Ovary (tissue), 9 donors: ENCODE results near the gene MAML1. TPM values are rescaled to one million over a fixed set of nuclear protein-coding genes. Genes with fewer than 3 reads are reported as not detected.
A peak's percentile ranks its signal among the peaks of the same experiment; 100 is the strongest.

Experiments used
- DNase-seq, 5 donors: peaks; one replicate each; pipeline ENCODE4 v3.0.0-alpha.2; 2019 to 2020
- H3K27ac ChIP-seq, 2 donors: fragments of 200-600 bp; one replicate each; pipeline versions ENCODE4 v1.5.1 to v1.8.0; 2019 to 2022
- H3K27me3 ChIP-seq: fragments of 200-600 bp; one replicate; pipeline ENCODE4 v1.8.0; 2022
- H3K36me3 ChIP-seq: fragments of 200-600 bp; sonication (generic); one replicate; pipeline ENCODE4 v1.5.1; 2019
- H3K4me1 ChIP-seq: one replicate; pipeline ENCODE4 v1.8.1; 2013; ENCODE audit warnings: mild to moderate bottlenecking, moderate library complexity; ENCODE audit not compliant: insufficient read depth
- H3K4me3 ChIP-seq: fragments of 200-600 bp; sonication (generic); one replicate; pipeline ENCODE4 v1.5.1; 2017
- H3K9me3 ChIP-seq, 2 donors: fragments of 200-600 bp in 1 of 2; sonication (generic) in 1 of 2; one replicate each; pipeline versions ENCODE4 v1.5.1 to v1.8.1; 2013 to 2019; ENCODE audit warnings: mild to moderate bottlenecking in 1 of 2, moderate library complexity in 1 of 2
- EP300 ChIP-seq: sonication (generic); formaldehyde crosslinking; IDR thresholded peaks from one replicate; pipeline ENCODE4 v1.6.1; 2017; ENCODE audit warnings: antibody characterized with exemption
- POLR2A ChIP-seq: fragments of 450-650 bp; IDR thresholded peaks from one replicate; pipeline ENCODE4 v1.6.1; 2017; ENCODE audit warnings: antibody characterized with exemption, mild to moderate bottlenecking, moderate library complexity
- WGBS, 3 donors: extraction: QIAGEN DNeasy Blood & Tissue Kit in 1 of 3; methylation state at CpG; one replicate each; pipeline versions ENCODE4 v1.1.5 to v1.1.7; 2013 to 2017; 5-methylcytosine and 5-hydroxymethylcytosine counted together
- intact Hi-C, 4 donors: fragments of 100-400 bp; cut with DNase I; formaldehyde crosslinking; loops; one replicate each; pipeline versions ENCODE4 v1.11.0 to v1.15.1; 2022 to 2023
- polyA plus RNA-seq, 2 donors: library from polyadenylated mRNA; stranded (reverse); fragments of 200-250 nt in 1 of 2; fragments of 350-450 nt in 1 of 2; fragmentation: Illumina TruSeq in 1 of 2; extraction: RNeasy Lipid Tissue Mini Kit (QIAGEN cat#74804) in 1 of 2; gene quantifications; one replicate each; pipeline ENCODE4 v1.2.3, GENCODE V29; 2013 to 2014
- total RNA-seq, 7 donors: library from RNA; depleted of rRNA in 2 of 7; stranded (reverse); fragments of >200 nt in 2 of 7; fragmentation: NEBNext Ultra II Directional in 3 of 7; extraction: Animal tissue kit (Norgen Biotek cat#: 25700) in 3 of 7; gene quantifications; one replicate each; pipeline versions ENCODE4 v1.1.0 to v1.2.4, GENCODE V29; 2016 to 2023
- TF ChIP-seq, protein P1 (sequence below), 3 donors: fragments of 450-650 bp in 2 of 3; fragments of 200-600 bp in 1 of 3; IDR thresholded peaks; one replicate each; pipeline versions ENCODE4 v1.5.1 to v1.8.0; 2016 to 2022; ENCODE audit warnings: antibody characterized with exemption in 3 of 3, mild to moderate bottlenecking in 1 of 3
- donor health status: DM: no; HTN: no; CAD: no; lungs with moderate emphysema.
- donor health status: DM: no; HTN: no; CAD: no.
- donor health status: Bipolar disorder and iron deficiency.
- donor health status: DM: yes; HTN: yes; CAD: no.
- donor health status: DM: no; HTN: no; CAD: no.
- donor health status: DM: yes; HTN: yes; CAD: no.

The MAML1 gene
- total and polyA plus RNA-seq, 9 donors, result 18.4 to 40.1 (median 29.9) TPM

DNA sequence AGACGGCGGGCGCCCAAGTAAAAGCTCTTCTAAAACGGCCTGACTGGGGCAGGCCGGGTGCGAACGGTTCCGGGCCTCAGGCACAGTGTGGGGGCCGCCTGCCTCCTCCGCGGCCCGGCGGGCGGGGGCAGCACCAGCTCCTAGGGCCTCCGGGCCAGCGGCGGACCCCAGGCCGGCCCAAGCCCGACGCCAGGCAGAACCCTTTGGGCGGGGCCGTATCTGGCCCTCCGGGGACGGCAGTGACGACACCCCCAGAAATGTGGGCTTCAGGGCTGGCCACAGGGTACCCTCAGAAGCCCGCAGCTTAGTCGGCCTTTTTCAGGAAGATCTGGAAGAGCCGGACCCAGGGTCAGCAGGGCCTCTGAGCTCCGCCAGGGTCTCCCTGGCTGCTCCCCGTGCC, 65.1 kb downstream of the MAML1 start:
- Histone ChIP-seq H3K4me3 (no peak overlapping the region), H3K4me1 (peaks cover 15% of the 10 kb centered on the region), H3K9me3 (no peaks in the 10 kb centered on the region), H3K27me3 (no peaks in the 10 kb centered on the region), H3K36me3 (no peaks in the 10 kb centered on the region), H3K27ac (no peak overlapping the region)
- peak in 2 of 5 donors; percentile 28 to 42 for DNase-seq
- 91 to 93% (median 93%) methylated on average over 27 to 30 of the region's 30 CpGs for WGBS, 3 donors
- TF ChIP-seq, protein P1, sequence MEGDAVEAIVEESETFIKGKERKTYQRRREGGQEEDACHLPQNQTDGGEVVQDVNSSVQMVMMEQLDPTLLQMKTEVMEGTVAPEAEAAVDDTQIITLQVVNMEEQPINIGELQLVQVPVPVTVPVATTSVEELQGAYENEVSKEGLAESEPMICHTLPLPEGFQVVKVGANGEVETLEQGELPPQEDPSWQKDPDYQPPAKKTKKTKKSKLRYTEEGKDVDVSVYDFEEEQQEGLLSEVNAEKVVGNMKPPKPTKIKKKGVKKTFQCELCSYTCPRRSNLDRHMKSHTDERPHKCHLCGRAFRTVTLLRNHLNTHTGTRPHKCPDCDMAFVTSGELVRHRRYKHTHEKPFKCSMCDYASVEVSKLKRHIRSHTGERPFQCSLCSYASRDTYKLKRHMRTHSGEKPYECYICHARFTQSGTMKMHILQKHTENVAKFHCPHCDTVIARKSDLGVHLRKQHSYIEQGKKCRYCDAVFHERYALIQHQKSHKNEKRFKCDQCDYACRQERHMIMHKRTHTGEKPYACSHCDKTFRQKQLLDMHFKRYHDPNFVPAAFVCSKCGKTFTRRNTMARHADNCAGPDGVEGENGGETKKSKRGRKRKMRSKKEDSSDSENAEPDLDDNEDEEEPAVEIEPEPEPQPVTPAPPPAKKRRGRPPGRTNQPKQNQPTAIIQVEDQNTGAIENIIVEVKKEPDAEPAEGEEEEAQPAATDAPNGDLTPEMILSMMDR (IDR thresholded peaks at IDR 0.05), result no peak
- TF ChIP-seq EP300, result no peak
- no peak for TF ChIP-seq POLR2A
- intact Hi-C loops, result loop anchor here in 3 of 4 donors (5.0 to 10.0 kb wide), 3 partner anchors 35 to 107 kb away; partner anchors contain the start of genes MRNIP (in 1 of the 3) and TBC1D9B (in 1 of the 3)

DNA sequence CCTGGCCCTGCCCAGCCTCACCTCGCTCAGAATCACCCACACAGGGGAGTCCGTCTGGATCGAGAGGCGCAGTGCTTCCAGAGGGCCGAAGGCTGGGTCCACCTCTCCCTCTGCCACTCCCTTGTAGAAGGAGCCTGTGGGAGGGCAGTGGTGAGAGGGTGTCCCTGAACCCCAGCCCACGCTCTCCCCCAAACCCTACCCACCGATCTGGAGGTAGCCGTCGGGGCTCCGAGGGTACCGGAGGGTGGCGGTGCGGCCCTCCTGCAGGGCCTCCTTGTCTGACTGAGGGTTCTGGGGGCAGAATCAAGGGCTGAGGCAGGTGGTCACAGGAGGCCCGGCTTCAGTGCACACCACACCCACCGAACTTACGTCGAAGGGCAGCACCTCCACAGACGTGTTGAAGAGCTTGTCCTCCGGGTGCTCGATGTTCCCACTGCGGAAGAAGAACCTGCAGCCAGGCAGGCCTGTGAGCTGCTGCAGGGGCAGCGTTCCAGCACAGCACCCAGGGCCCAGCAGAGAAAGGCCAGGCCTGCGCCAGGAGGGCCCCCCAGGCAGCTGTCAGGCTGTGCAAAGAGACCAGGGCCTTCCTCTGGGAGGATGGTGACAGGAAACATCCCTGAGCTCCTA, 65.6 kb downstream of the MAML1 start:
- DNase-seq, result peak in 2 of 5 donors; percentile 9 to 27
- intact Hi-C loops, result loop anchor here in 3 of 4 donors (5.0 to 10.0 kb wide), 3 partner anchors 36 to 107 kb away; partner anchors contain the start of genes MRNIP (in 1 of the 3) and TBC1D9B (in 1 of the 3)
- Histone ChIP-seq H3K4me3 (no peak overlapping the region), H3K36me3 (no peaks in the 10 kb centered on the region), H3K4me1 (peaks cover 13% of the 10 kb centered on the region), H3K9me3 (no peaks in the 10 kb centered on the region), H3K27ac (no peak overlapping the region), H3K27me3 (no peaks in the 10 kb centered on the region)
- TF ChIP-seq, protein P1 (IDR thresholded peaks at IDR 0.05), result no peak
- no peak for TF ChIP-seq POLR2A
- no peak for TF ChIP-seq EP300
- WGBS, 3 donors, result 91 to 98% (median 92%) methylated on average over 16 to 23 of the region's 23 CpGs

DNA sequence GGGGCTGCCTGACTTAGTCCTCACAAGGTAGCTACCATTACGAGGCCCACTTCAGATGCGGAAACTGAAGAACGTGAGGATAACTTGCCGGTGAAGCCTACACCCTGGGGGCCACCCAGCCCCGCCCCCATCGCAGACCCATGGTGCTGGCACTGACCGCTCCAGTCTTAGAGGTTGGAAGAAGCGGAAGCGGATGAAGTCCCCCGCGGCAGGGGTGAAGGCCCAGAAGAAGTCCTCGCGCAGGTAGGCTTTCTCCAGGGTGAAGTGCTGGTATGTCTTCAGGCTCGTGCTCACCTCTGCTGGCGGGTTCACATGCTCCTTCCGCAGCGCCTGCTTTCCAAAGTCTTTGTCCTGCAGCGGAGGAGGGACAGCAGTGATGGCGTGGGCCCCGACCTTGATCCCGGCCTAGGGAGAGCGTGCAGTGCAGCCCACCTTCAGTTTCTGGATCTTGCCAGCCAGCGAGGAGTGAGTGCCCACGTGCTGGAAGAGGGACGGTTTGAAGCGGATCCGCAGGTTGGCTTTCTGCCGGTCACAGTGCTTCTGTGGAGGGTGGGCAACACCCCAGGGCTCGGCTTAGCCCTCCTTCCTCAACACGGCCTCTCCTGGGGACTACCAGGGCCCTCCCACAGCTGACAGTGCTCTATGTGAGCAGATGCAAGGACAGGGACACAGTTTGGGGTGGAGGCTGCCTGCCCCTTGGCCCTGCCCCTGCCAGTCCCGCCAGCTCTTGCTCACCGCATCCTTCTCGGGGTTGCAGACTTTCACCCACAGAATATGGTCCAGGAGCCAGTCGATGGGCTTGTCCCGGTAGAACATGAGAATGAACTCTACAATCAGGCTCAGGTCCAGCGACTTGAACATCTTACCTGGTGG, 66.4 kb downstream of the MAML1 start:
- WGBS, 3 donors, result 93 to 94% (median 93%) methylated on average over 36 of the region's 36 CpGs
- intact Hi-C loops, result loop anchor here in 3 of 4 donors (5.0 to 10.0 kb wide), 3 partner anchors 37 to 106 kb away; partner anchors contain the start of genes MRNIP (in 1 of the 3) and TBC1D9B (in 1 of the 3)
- DNase-seq, result peak in 3 of 5 donors; percentile 7 to 41 (median 26)
- TF ChIP-seq, protein P1 (IDR thresholded peaks at IDR 0.05), result no peak
- TF ChIP-seq POLR2A (no peak), EP300 (no peak)
- H3K27me3 ChIP-seq, result no peaks in the 10 kb centered on the region
- H3K4me3 ChIP-seq, result no peak overlapping the region
- no peaks in the 10 kb centered on the region for H3K9me3 ChIP-seq
- no peaks in the 10 kb centered on the region for H3K36me3 ChIP-seq
- H3K4me1 ChIP-seq, result peaks cover 8% of the 10 kb centered on the region
- H3K27ac ChIP-seq, result no peak overlapping the region

- DNase-seq, result no peak
- intact Hi-C loops, result loop anchor here in 3 of 4 donors (5.0 to 10.0 kb wide), 3 partner anchors 37 to 105 kb away; partner anchors contain the start of genes MRNIP (in 1 of the 3) and TBC1D9B (in 1 of the 3)
- Histone ChIP-seq H3K9me3 (no peaks in the 10 kb centered on the region), H3K4me3 (no peak overlapping the region), H3K27ac (no peak overlapping the region), H3K27me3 (no peaks in the 10 kb centered on the region), H3K36me3 (no peaks in the 10 kb centered on the region), H3K4me1 (peaks cover 3% of the 10 kb centered on the region)
- WGBS, 3 donors, result 89 to 91% (median 90%) methylated on average over 5 of the region's 5 CpGs
- TF ChIP-seq POLR2A, result no peak
- TF ChIP-seq, protein P1 (IDR thresholded peaks at IDR 0.05), result no peak
- no peak for TF ChIP-seq EP300
These were observed 67.0 kb downstream of the MAML1 start for GRCh38 chr5:179799644-179799973.
